H1 (cell line): ENCODE measurements around the gene CACNA1C. TPM values are rescaled to one million over a fixed set of nuclear protein-coding genes. Genes with fewer than 3 reads are reported as not detected.

Source experiments
- CTCF ChIA-PET: fragments of 300-600 bp; sonication (Branson Sonifier 250); formaldehyde crosslinking; loops from one replicate; lab custom pipeline; 2021; ENCODE audit not compliant: partially characterized antibody; lab: Charles Lee
- POLR2A ChIA-PET: fragments of 300-600 bp; sonication (Branson Sonifier 250); formaldehyde crosslinking; loops from one replicate; lab custom pipeline; 2021; ENCODE audit warnings: inconsistent platforms; ENCODE audit not compliant: partially characterized antibody; lab: Charles Lee
- DNase-seq, 2 experiments: peaks; one replicate each; pipeline versions ENCODE4 v3.0.0 to v3.0.0-alpha.2; 2010 to 2022; ENCODE audit warnings: low spot score in 2 of 2, low read depth in 1 of 2, mixed read lengths in 1 of 2
- FAIRE-seq: peaks from 2 replicates; lab custom pipeline; 2011; peaks lifted over from hg19 to GRCh38; lab: Jason Lieb, UNC
- H2AFZ ChIP-seq: 2 replicates; pipeline ENCODE4 v1.8.1; 2012; ENCODE audit warnings: low read length, inconsistent platforms
- H2AK5ac ChIP-seq: 2 replicates; pipeline ENCODE4 v1.6.1; 2013; ENCODE audit warnings: low read depth, low read length
- H2BK120ac ChIP-seq: replicated peaks from 2 replicates; pipeline ENCODE3; 2013; ENCODE audit warnings: low read depth, low read length, inconsistent platforms
- H2BK12ac ChIP-seq: 2 replicates; pipeline ENCODE4 v1.6.1; 2013; ENCODE audit warnings: low read depth, low read length
- H2BK15ac ChIP-seq: 2 replicates; pipeline ENCODE4 v1.6.1; 2013; ENCODE audit warnings: low read length
- H2BK20ac ChIP-seq: 2 replicates; pipeline ENCODE4 v1.6.1; 2013; ENCODE audit warnings: low read length
- H2BK5ac ChIP-seq: 2 replicates; pipeline ENCODE4 v1.6.1; 2013; ENCODE audit warnings: low read depth, low read length
- H3K14ac ChIP-seq: 2 replicates; pipeline ENCODE4 v1.6.1; 2013; ENCODE audit warnings: inconsistent platforms; ENCODE audit not compliant: insufficient read length
- H3K18ac ChIP-seq: 2 replicates; pipeline ENCODE4 v1.6.1; 2013; ENCODE audit warnings: low read length; ENCODE audit errors: extremely low read depth
- H3K23ac ChIP-seq: 2 replicates; pipeline ENCODE4 v1.6.1; 2013; ENCODE audit warnings: inconsistent platforms; ENCODE audit not compliant: insufficient read length
- H3K23me2 ChIP-seq: 2 replicates; pipeline ENCODE4 v1.6.1; 2013; ENCODE audit warnings: low read depth, low read length
- H3K27ac ChIP-seq: 2 replicates; pipeline ENCODE4 v1.6.1; 2011; ENCODE audit warnings: low read depth, low read length, inconsistent platforms
- H3K27me3 ChIP-seq, 4 experiments: replicated peaks in 1 of 4; 1 replicate in 1 of 4; 2 replicates in 3 of 4; pipeline versions ENCODE4 v1.6.1 to v1.8.1; 2011 to 2013; ENCODE audit warnings: low read length in 3 of 4, mild to moderate bottlenecking in 3 of 4, inconsistent platforms in 2 of 4, mixed read lengths in 2 of 4, moderate library complexity in 1 of 4; ENCODE audit not compliant: control insufficient read depth in 3 of 4, insufficient read depth in 3 of 4; ENCODE audit errors: extremely low read depth in 1 of 4
- H3K36me3 ChIP-seq, 4 experiments: 2 replicates each; pipeline versions ENCODE4 v1.6.1 to v1.8.1; 2011 to 2013; ENCODE audit warnings: mild to moderate bottlenecking in 4 of 4, low read length in 3 of 4, moderate library complexity in 2 of 4, control low read depth in 1 of 4, inconsistent platforms in 1 of 4; ENCODE audit not compliant: insufficient read depth in 4 of 4, control insufficient read depth in 2 of 4
- H3K4ac ChIP-seq: replicated peaks from 2 replicates; pipeline ENCODE3; 2013; ENCODE audit warnings: low read length, low read depth, mixed read lengths, inconsistent platforms; ENCODE audit not compliant: insufficient read length
- H3K4me1 ChIP-seq, 4 experiments: replicated peaks in 1 of 4; 1 replicate in 1 of 4; 2 replicates in 3 of 4; pipeline versions ENCODE4 v1.6.1 to v1.8.1; 2011 to 2013; ENCODE audit warnings: low read length in 3 of 4, inconsistent platforms in 2 of 4, mixed read lengths in 1 of 4; ENCODE audit not compliant: insufficient read depth in 4 of 4, control insufficient read depth in 3 of 4
- H3K4me2 ChIP-seq, 2 experiments: 2 replicates each; pipeline versions ENCODE4 v1.6.1 to v1.8.1; 2011 to 2013; ENCODE audit warnings: low read depth in 2 of 2, low read length in 2 of 2, control low read depth in 1 of 2, inconsistent platforms in 1 of 2, mild to moderate bottlenecking in 1 of 2; ENCODE audit not compliant: insufficient read depth in 1 of 2
- H3K4me3 ChIP-seq, 4 experiments: fragments of 200-600, 300-600 bp in 1 of 4; sonication (generic), shearing (Covaris generic), sonication (Bioruptor Twin) in 1 of 4; 2 replicates each; pipeline versions ENCODE4 v1.5.1 to v1.8.1; 2011 to 2016; ENCODE audit warnings: low read length in 4 of 4, low read depth in 3 of 4, control low read depth in 2 of 4, inconsistent platforms in 2 of 4, mild to moderate bottlenecking in 2 of 4, mixed read lengths in 1 of 4, moderate library complexity in 1 of 4; ENCODE audit not compliant: insufficient read depth in 2 of 4; ENCODE audit errors: extremely low read depth in 1 of 4
- H3K56ac ChIP-seq: replicated peaks from 2 replicates; pipeline ENCODE3; 2013; ENCODE audit warnings: low read depth, mild to moderate bottlenecking, mixed read lengths, low read length, inconsistent platforms; ENCODE audit not compliant: insufficient read length
- H3K79me1 ChIP-seq: 2 replicates; pipeline ENCODE4 v1.6.1; 2013; ENCODE audit warnings: low read depth, low read length, control low read depth
- H3K79me2 ChIP-seq, 2 experiments: 2 replicates each; pipeline versions ENCODE4 v1.6.1 to v1.8.1; 2012 to 2013; ENCODE audit warnings: low read length in 2 of 2, mild to moderate bottlenecking in 2 of 2, inconsistent platforms in 1 of 2; ENCODE audit not compliant: insufficient read depth in 2 of 2, control insufficient read depth in 1 of 2
- H3K9ac ChIP-seq, 4 experiments: replicated peaks in 1 of 4; 1 replicate in 1 of 4; 2 replicates in 3 of 4; pipeline versions ENCODE4 v1.6.1 to v1.8.1; 2011 to 2013; ENCODE audit warnings: low read depth in 3 of 4, low read length in 3 of 4, control low read depth in 2 of 4, mild to moderate bottlenecking in 2 of 4, moderate library complexity in 2 of 4, inconsistent platforms in 1 of 4; ENCODE audit errors: extremely low read depth in 1 of 4
- H3K9me3 ChIP-seq, 2 experiments: 2 replicates each; pipeline versions ENCODE4 v1.6.1 to v1.8.1; 2012 to 2013; ENCODE audit warnings: mild to moderate bottlenecking in 2 of 2, moderate library complexity in 2 of 2, control low read depth in 1 of 2, inconsistent platforms in 1 of 2, low read depth in 1 of 2, low read length in 1 of 2, mixed read lengths in 1 of 2; ENCODE audit not compliant: insufficient read depth in 2 of 2
- H4K20me1 ChIP-seq, 2 experiments: replicated peaks in 1 of 2; 2 replicates each; pipeline versions ENCODE3 to v1.8.1; 2011 to 2013; ENCODE audit warnings: inconsistent platforms in 2 of 2, low read length in 2 of 2, mild to moderate bottlenecking in 1 of 2; ENCODE audit not compliant: insufficient read depth in 2 of 2, control insufficient read depth in 1 of 2
- H4K5ac ChIP-seq: 2 replicates; pipeline ENCODE4 v1.6.1; 2013; ENCODE audit warnings: low read length, low read depth, mixed read lengths, inconsistent platforms; ENCODE audit not compliant: insufficient read length
- H4K8ac ChIP-seq: 2 replicates; pipeline ENCODE4 v1.8.0; 2013; ENCODE audit warnings: mild to moderate bottlenecking, moderate library complexity, low read length, inconsistent platforms; ENCODE audit not compliant: insufficient read depth; ENCODE audit errors: extremely low read depth
- H4K91ac ChIP-seq: replicated peaks from 2 replicates; pipeline ENCODE3; 2013; ENCODE audit warnings: low read length, mixed read lengths, inconsistent platforms; ENCODE audit not compliant: insufficient read length
- ASH2L ChIP-seq: fragments of 200-600, 300-600 bp; sonication (generic); IDR thresholded peaks from one replicate; pipeline ENCODE4 v1.7.1; 2017; ENCODE audit warnings: low read length
- CHD2 ChIP-seq: IDR thresholded peaks from 2 replicates; pipeline ENCODE4 v1.6.1; 2012; ENCODE audit warnings: low read length, improper control_type of control experiment
- CREB1 ChIP-seq: IDR thresholded peaks from 2 replicates; pipeline ENCODE4 v1.6.1; 2012; ENCODE audit warnings: inconsistent platforms
- HDAC2 ChIP-seq, 2 experiments: fragments of 300-600 bp in 1 of 2; sonication (generic) in 1 of 2; IDR thresholded peaks; 2 replicates each; pipeline ENCODE4 v1.6.1; 2011 to 2012; ENCODE audit warnings: low read depth in 2 of 2, low read length in 2 of 2, mild to moderate bottlenecking in 2 of 2, moderate library complexity in 2 of 2, borderline replicate concordance in 1 of 2, inconsistent platforms in 1 of 2
- JUND ChIP-seq: IDR thresholded peaks from 2 replicates; pipeline ENCODE4 v1.6.1; 2011; ENCODE audit warnings: mild to moderate bottlenecking, improper control_type of control experiment, low read length
- KDM4A ChIP-seq: IDR thresholded peaks from one replicate; pipeline ENCODE4 v1.7.1; 2012; ENCODE audit warnings: low read depth, mild to moderate bottlenecking, moderate library complexity, low read length, inconsistent platforms; ENCODE audit not compliant: severe bottlenecking
- NANOG ChIP-seq: IDR thresholded peaks from 2 replicates; pipeline ENCODE4 v1.6.1; 2011; ENCODE audit warnings: low read length, low read depth, mild to moderate bottlenecking, inconsistent platforms; ENCODE audit not compliant: insufficient read depth, poor library complexity, severe bottlenecking
- PHF8 ChIP-seq: fragments of 200-600 bp; sonication (generic); conservative IDR thresholded peaks from 2 replicates; pipeline ENCODE4 v1.7.1; 2012; ENCODE audit warnings: low read depth, mild to moderate bottlenecking, inconsistent platforms, low read length, moderate library complexity
- RAD21 ChIP-seq, 2 experiments: IDR thresholded peaks in 1 of 2; conservative IDR thresholded peaks in 1 of 2; 2 replicates each; pipeline ENCODE4 v1.6.1; 2011; ENCODE audit warnings: low read depth in 2 of 2, low read length in 2 of 2, improper control_type of control experiment in 1 of 2, inconsistent platforms in 1 of 2, mild to moderate bottlenecking in 1 of 2, moderate library complexity in 1 of 2
- RFX5 ChIP-seq: IDR thresholded peaks from 2 replicates; pipeline ENCODE4 v1.6.1; 2011; ENCODE audit warnings: low read depth, low read length, improper control_type of control experiment, borderline replicate concordance
- SAP30 ChIP-seq: fragments of 300-600 bp; sonication (generic); IDR thresholded peaks from 2 replicates; pipeline ENCODE4 v1.7.1; 2012; ENCODE audit warnings: low read length, moderate library complexity, mild to moderate bottlenecking, inconsistent platforms; ENCODE audit not compliant: insufficient read depth, insufficient replicate concordance
- SIN3A ChIP-seq, 2 experiments: IDR thresholded peaks in 1 of 2; conservative IDR thresholded peaks in 1 of 2; 2 replicates each; pipeline ENCODE4 v1.6.1; 2011 to 2012; ENCODE audit warnings: low read length in 2 of 2, improper control_type of control experiment in 1 of 2, low read depth in 1 of 2, mild to moderate bottlenecking in 1 of 2
- SIX5 ChIP-seq: IDR thresholded peaks from 2 replicates; pipeline ENCODE4 v1.6.1; 2011; ENCODE audit warnings: mild to moderate bottlenecking, low read depth, low read length
- TEAD4 ChIP-seq: IDR thresholded peaks from 2 replicates; pipeline ENCODE4 v1.6.1; 2012; ENCODE audit warnings: low read depth, low read length, inconsistent platforms, mixed read lengths
- WGBS, 2 experiments: shearing (Covaris generic) in 1 of 2; methylation state at CpG; one replicate each; pipeline versions ENCODE4 v1.1.6 to v1.1.7; 2013 to 2015; ENCODE audit warnings: low lambda C conversion rate in 2 of 2, mixed read lengths in 2 of 2, inconsistent platforms in 1 of 2, low coverage in 1 of 2, missing lambda C conversion rate in 1 of 2; ENCODE audit not compliant: insufficient replicate concordance in 2 of 2, insufficient coverage in 1 of 2, insufficient read length in 1 of 2; ENCODE audit errors: extremely low coverage in 1 of 2, missing lambda C conversion rate in 1 of 2; 5-methylcytosine and 5-hydroxymethylcytosine counted together
- polyA plus RNA-seq, 7 experiments: library from polyadenylated mRNA; depleted of rRNA in 3 of 7; stranded (reverse) in 5 of 7; unstranded in 2 of 7; fragments of >200 nt in 5 of 7; fragments of 200-250 nt in 2 of 7; gene quantifications; 1 replicate in 5 of 7; 2 replicates in 1 of 7; 4 replicates in 1 of 7; pipeline versions ENCODE4 v1.2.1 to v1.2.3, GENCODE V29; 2011 to 2013; ENCODE audit warnings: missing spikeins in 2 of 7, mixed read lengths in 2 of 7
- total RNA-seq: library from RNA; stranded (reverse); fragmentation: NEBNext Ultra II Directional; extraction: Animal tissue kit (Norgen Biotek cat#: 25700); gene quantifications from 2 replicates; pipeline ENCODE4 v1.2.1, GENCODE V29; 2021

The CACNA1C gene
- total and polyA plus RNA-seq, 2 of the 8 experiments (the other 6 are each of a cell fraction or from before 2014, with no cell fraction given): 1.3 TPM

GRCh38 chr12:2222691-2223090, 169.9 kb downstream of the CACNA1C start:
- Histone ChIP-seq H4K91ac (no peak overlapping the region), H2BK12ac (no peak overlapping the region), H2BK5ac (no peak overlapping the region), H4K5ac (no peak overlapping the region), H4K20me1 (no peaks in the 10 kb centered on the region), H2BK120ac (no peak overlapping the region), H4K8ac (no peak overlapping the region), H3K56ac (no peak overlapping the region), H3K18ac (no peak overlapping the region), H3K23ac (no peak overlapping the region), H2BK20ac (no peak overlapping the region), H3K27ac (no peak overlapping the region), H3K9ac (no peak overlapping the region), H3K9me3 (no peaks in the 10 kb centered on the region), H3K4ac (no peak overlapping the region), H3K4me2 (no peak overlapping the region), H3K27me3 (no peaks in the 10 kb centered on the region), H3K36me3 (no peaks in the 10 kb centered on the region), H2AK5ac (no peak overlapping the region), H3K79me2 (no peaks in the 10 kb centered on the region), H3K4me3 (no peak overlapping the region), H3K4me1 (peaks cover 0 to 1% (median 0%) of the 10 kb centered on the region in 4 experiments; a peak in 1 of 7 replicates), H3K79me1 (no peaks in the 10 kb centered on the region), H3K14ac (no peak overlapping the region), H2AFZ (no peak overlapping the region), H3K23me2 (no peaks in the 10 kb centered on the region), H2BK15ac (no peak overlapping the region)
- POLR2A ChIA-PET: interaction anchor here (1.1 kb wide), 1 partner anchor 9 kb away, joined by 3 read pairs; no protein-coding TSS in a partner anchor
- WGBS, 2 experiments: 95% methylated on average over 2 of the region's 2 CpGs; no CpG with 5 or more reads in 1 of the 2 experiments
- CTCF ChIA-PET: interaction anchor here (0.6 to 1.5 kb wide), 3 partner anchors 9 to 138 kb away, joined by 3 read pairs; no protein-coding TSS in a partner anchor
- no peak for FAIRE-seq
- no peak for DNase-seq
- TF ChIP-seq RAD21 (IDR thresholded peaks at IDR 0.05 in 1 of 2, conservative IDR thresholded peaks at IDR 0.05 in 1 of 2; ENCODE audit: low read depth in 2 of 2, low read length in 2 of 2) (no peak), SIX5 (no peak), HDAC2 (IDR thresholded peaks at IDR 0.05; ENCODE audit: borderline replicate concordance in 1 of 2, low read depth in 2 of 2, low read length in 2 of 2) (no peak), JUND (no peak), NANOG (no peak), RFX5 (no peak), PHF8 (no peak), SIN3A (conservative IDR thresholded peaks at IDR 0.05 in 1 of 2, IDR thresholded peaks at IDR 0.05 in 1 of 2; ENCODE audit: low read depth in 1 of 2, low read length in 2 of 2) (no peak), SAP30 (no peak), CREB1 (no peak), CHD2 (no peak), ASH2L (no peak), TEAD4 (no peak), KDM4A (no peak)
